Glutamatergic neuron (in vitro differentiated cells): ENCODE measurements around the gene FAM83G. TPM values are rescaled to one million over a fixed set of nuclear protein-coding genes. Genes with fewer than 3 reads are reported as not detected.

Experiments used
- DNase-seq: peaks from one replicate; pipeline ENCODE4 v3.0.0; 2022
- H3K27ac Mint-ChIP-seq: one replicate; pipeline ENCODE4 v1.8.0; 2020; ENCODE audit warnings: mild to moderate bottlenecking, mixed read lengths, inconsistent platforms; ENCODE audit not compliant: unreplicated experiment
- H3K27me3 Mint-ChIP-seq: one replicate; pipeline ENCODE4 v1.8.0; 2020; ENCODE audit warnings: mild to moderate bottlenecking, moderate library complexity, mixed read lengths, inconsistent platforms; ENCODE audit not compliant: unreplicated experiment
- H3K36me3 Mint-ChIP-seq: one replicate; pipeline ENCODE4 v1.8.0; 2020; ENCODE audit warnings: mild to moderate bottlenecking, mixed read lengths, inconsistent platforms; ENCODE audit not compliant: unreplicated experiment
- H3K4me1 Mint-ChIP-seq: one replicate; pipeline ENCODE4 v1.8.0; 2020; ENCODE audit warnings: mild to moderate bottlenecking, low read depth, mixed read lengths, inconsistent platforms; ENCODE audit not compliant: unreplicated experiment
- H3K4me3 Mint-ChIP-seq: one replicate; pipeline ENCODE4 v1.8.0; 2020; ENCODE audit warnings: mild to moderate bottlenecking, mixed read lengths, inconsistent platforms; ENCODE audit not compliant: unreplicated experiment
- H3K9me3 Mint-ChIP-seq: one replicate; pipeline ENCODE4 v1.8.0; 2020; ENCODE audit warnings: mild to moderate bottlenecking, moderate library complexity, mixed read lengths, inconsistent platforms; ENCODE audit not compliant: unreplicated experiment
- total RNA-seq: library from RNA; stranded (reverse); fragmentation: NEBNext Ultra II Directional; extraction: Animal tissue kit (Norgen Biotek cat#: 25700); gene quantifications from one replicate; pipeline ENCODE4 v1.2.1, GENCODE V29; 2021; ENCODE audit not compliant: unreplicated experiment
- TF ChIP-seq, protein P1 (sequence below): fragments of 200-600 bp; sonication (generic); IDR thresholded peaks from one replicate; pipeline ENCODE4 v1.5.0; 2021; ENCODE audit not compliant: partially characterized antibody, unreplicated experiment

The FAM83G gene
- total RNA-seq, 1 donor from 2014 or later: 2.0 TPM

DNA sequence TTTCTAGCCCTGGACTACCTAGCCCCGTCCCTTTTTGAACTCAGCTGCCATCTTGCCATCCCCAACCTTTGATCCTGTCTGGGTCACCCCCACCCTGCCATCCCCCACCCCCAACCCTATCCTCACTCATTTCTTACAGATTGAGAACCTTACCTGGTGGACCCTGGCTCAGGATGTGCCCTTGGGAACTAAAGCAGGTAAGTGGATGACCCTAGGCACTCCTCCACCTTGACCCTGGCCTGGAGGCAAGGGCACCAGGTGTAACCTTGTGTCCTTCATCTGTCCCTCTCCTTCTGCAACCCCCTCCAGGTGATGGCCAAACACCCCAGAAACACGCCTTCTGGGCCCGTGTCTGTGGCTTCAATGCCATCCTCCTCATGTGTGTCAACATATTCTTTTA is 15.5 kb upstream of the FAM83G start:
- Mint-ChIP-seq H3K36me3 (no peaks in the 10 kb centered on the region), H3K4me3 (no peak overlapping the region), H3K4me1 (peaks cover 8% of the 10 kb centered on the region), H3K27ac (no peak overlapping the region), H3K27me3 (peaks cover 14% of the 10 kb centered on the region), H3K9me3 (peaks cover 5% of the 10 kb centered on the region)
- DNase-seq: no peak
- TF ChIP-seq, protein P1, sequence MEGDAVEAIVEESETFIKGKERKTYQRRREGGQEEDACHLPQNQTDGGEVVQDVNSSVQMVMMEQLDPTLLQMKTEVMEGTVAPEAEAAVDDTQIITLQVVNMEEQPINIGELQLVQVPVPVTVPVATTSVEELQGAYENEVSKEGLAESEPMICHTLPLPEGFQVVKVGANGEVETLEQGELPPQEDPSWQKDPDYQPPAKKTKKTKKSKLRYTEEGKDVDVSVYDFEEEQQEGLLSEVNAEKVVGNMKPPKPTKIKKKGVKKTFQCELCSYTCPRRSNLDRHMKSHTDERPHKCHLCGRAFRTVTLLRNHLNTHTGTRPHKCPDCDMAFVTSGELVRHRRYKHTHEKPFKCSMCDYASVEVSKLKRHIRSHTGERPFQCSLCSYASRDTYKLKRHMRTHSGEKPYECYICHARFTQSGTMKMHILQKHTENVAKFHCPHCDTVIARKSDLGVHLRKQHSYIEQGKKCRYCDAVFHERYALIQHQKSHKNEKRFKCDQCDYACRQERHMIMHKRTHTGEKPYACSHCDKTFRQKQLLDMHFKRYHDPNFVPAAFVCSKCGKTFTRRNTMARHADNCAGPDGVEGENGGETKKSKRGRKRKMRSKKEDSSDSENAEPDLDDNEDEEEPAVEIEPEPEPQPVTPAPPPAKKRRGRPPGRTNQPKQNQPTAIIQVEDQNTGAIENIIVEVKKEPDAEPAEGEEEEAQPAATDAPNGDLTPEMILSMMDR: no peak

DNA sequence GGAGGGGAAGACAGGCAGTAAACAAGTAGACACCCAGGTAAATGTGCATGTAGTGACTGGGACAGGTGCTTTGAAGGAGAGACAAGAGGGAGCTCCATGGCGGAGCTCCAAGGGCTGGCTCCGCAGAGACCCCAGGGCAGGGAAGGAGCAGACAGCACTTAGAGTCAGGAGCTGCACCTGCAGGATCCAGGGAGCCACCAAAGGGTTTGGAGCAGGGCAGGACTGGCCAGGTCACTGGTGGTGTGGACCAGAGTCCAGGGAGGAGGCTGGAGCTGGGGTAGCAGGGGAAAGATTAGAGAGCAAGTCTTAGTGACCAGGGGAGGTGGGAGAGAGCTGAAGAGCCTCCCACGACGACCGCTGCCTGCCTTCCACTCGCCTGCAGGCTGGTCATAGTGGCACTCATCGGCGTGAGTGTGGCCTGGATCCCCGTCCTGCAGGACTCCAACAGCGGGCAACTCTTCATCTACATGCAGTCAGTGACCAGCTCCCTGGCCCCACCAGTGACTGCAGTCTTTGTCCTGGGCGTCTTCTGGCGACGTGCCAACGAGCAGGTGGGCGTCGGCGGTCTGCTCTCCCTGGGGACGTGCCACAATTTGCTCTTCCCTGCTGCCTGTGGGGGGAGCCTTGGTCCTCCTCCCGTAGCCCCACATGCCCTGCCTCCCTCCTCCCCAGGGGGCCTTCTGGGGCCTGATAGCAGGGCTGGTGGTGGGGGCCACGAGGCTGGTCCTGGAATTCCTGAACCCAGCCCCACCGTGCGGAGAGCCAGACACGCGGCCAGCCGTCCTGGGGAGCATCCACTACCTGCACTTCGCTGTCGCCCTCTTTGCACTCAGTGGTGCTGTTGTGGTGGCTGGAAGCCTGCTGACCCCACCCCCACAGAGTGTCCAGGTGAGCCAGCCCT is 14.7 kb upstream of the FAM83G start:
- peak; percentile 54 for DNase-seq
- Mint-ChIP-seq H3K4me3 (no peak overlapping the region), H3K27me3 (peaks cover 11% of the 10 kb centered on the region), H3K9me3 (peaks cover 5% of the 10 kb centered on the region), H3K36me3 (no peaks in the 10 kb centered on the region), H3K4me1 (peaks cover 6% of the 10 kb centered on the region), H3K27ac (no peak overlapping the region)
- TF ChIP-seq, protein P1: no peak

DNA sequence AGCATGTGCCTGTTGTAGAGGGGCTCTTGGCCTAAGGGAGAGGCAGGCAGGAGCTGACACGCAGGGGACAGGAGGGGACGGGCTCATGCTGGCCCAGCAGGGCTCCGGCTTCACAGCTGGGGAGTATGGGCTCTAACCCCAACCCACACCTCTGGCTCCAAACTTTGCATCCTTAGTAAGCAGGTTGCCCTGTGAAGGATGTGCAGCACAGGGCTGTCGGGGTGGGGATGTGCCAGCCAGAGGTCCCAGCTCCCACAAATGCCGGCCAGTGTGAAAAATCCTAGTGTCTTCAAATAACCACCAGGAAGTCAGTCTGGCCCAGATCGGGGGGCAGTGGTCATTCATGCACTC is 14.0 kb upstream of the FAM83G start:
- H3K36me3 Mint-ChIP-seq: no peaks in the 10 kb centered on the region
- H3K27me3 Mint-ChIP-seq: peaks cover 11% of the 10 kb centered on the region
- H3K9me3 Mint-ChIP-seq: peaks cover 7% of the 10 kb centered on the region
- H3K4me3 Mint-ChIP-seq: no peak overlapping the region
- peaks cover 6% of the 10 kb centered on the region for H3K4me1 Mint-ChIP-seq
- DNase-seq: peak; percentile 9
- TF ChIP-seq, protein P1: no peak
- H3K27ac Mint-ChIP-seq: no peak overlapping the region

GRCh38 chr17:19017804-19018599 is 13.4 kb upstream of the FAM83G start:
- Mint-ChIP-seq H3K4me1 (peaks cover 6% of the 10 kb centered on the region), H3K27me3 (peaks cover 11% of the 10 kb centered on the region), H3K4me3 (no peak overlapping the region), H3K27ac (no peak overlapping the region), H3K9me3 (peaks cover 7% of the 10 kb centered on the region), H3K36me3 (no peaks in the 10 kb centered on the region)
- TF ChIP-seq, protein P1: no peak
- DNase-seq: peak; percentile 3

DNA sequence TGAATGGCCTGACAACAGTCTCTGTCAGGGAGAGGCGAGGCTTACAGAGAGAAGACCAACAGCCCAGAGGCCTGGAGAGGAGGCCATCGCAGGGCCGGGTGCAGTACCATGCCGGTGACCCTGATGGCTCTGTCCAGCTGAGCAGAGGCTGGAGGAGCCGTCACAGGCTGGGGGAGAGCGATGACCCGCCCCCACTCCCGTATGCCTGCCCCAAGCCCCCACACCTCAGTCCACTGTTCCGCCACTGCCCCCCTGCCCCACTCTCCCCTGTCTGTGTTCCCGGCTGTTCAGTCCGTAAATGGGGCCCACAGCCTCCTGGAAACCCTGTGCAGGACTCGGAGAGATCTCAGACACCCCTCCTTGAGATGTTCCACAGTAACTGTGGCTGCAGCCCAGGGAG is 12.8 kb upstream of the FAM83G start:
- DNase-seq: peak; percentile 16
- H3K27me3 Mint-ChIP-seq: peaks cover 14% of the 10 kb centered on the region
- H3K27ac Mint-ChIP-seq: no peak overlapping the region
- peaks cover 6% of the 10 kb centered on the region for H3K4me1 Mint-ChIP-seq
- TF ChIP-seq, protein P1: no peak
- no peak overlapping the region for H3K4me3 Mint-ChIP-seq
- H3K9me3 Mint-ChIP-seq: peaks cover 4% of the 10 kb centered on the region
- H3K36me3 Mint-ChIP-seq: no peaks in the 10 kb centered on the region
